ENCODE data around the gene STRN. TPM values are rescaled to one million over a fixed set of nuclear protein-coding genes. Genes with fewer than 3 reads are reported as not detected.
A peak's percentile ranks its signal among the peaks of the same experiment; 100 is the strongest.
"Not testable (repeated sequence)": the region's sequence is repeated elsewhere in the genome, so short reads cannot be mapped to it uniquely, and the experiment has no call there.

Gene STRN
- total RNA-seq = 49.7 TPM
- long read RNA-seq, full-length matches to known transcripts = 6 of 24 reads
- long read RNA-seq, partial matches to known transcripts = 12 of 24 reads
- long read RNA-seq, other reads (novel, unspliced or antisense) = 6 of 24 reads

GRCh38 chr2:36966370-36967235, at the start of gene STRN:
Gene STRN, minus strand, starts transcription at chr2:36966536. Its CDS starts 73 bp downstream, at chr2:36966463.
- intact Hi-C loops (cut with micrococcal nuclease) = no loop called here
- ATAC-seq = peak; percentile 96

DNA sequence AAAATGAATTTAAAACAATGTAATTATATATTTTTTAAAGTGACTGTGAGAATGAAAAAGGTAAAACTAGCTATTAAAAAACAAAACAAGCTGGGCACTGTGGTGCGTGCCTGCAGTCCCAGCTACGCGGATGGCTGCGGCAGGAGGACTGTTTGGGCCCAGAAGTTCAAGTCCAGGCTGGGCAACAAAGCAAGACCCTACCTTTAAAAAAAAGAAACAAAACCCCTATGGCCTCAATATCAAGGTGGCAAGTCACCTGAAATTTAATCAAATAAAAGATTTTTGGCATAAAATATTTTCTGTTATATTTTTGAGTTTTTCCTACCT, 46.9 kb upstream of the STRN start:
- DNase-seq = no peak
- intact Hi-C loops (cut with micrococcal nuclease) = no loop called here
- ATAC-seq = no peak

More at GRCh38 chr2:36966370-36967235, at the start of gene STRN:
- DNase-seq = peak; percentile 99

DNA sequence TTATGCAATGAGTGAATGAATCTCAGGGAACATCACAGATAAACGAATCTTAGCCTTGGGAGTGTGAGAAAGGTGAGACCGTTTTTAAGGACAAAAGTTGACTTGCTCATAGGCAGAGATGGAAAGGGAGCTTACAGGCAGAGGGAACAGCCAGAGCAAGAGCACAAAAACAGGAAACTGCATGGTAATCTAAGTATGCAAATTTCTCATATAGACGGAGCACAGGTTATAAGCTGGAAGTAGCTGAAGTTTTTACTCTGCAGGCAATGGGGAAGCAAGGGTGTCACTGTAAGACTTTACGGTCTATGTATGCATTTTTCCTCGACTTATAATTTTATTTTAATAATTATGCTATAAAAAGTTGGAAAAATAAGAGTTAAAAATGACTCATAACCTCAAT, 44.8 kb upstream of the STRN start:
- intact Hi-C loops (cut with micrococcal nuclease) = no loop called here
- ATAC-seq = no peak

DNA sequence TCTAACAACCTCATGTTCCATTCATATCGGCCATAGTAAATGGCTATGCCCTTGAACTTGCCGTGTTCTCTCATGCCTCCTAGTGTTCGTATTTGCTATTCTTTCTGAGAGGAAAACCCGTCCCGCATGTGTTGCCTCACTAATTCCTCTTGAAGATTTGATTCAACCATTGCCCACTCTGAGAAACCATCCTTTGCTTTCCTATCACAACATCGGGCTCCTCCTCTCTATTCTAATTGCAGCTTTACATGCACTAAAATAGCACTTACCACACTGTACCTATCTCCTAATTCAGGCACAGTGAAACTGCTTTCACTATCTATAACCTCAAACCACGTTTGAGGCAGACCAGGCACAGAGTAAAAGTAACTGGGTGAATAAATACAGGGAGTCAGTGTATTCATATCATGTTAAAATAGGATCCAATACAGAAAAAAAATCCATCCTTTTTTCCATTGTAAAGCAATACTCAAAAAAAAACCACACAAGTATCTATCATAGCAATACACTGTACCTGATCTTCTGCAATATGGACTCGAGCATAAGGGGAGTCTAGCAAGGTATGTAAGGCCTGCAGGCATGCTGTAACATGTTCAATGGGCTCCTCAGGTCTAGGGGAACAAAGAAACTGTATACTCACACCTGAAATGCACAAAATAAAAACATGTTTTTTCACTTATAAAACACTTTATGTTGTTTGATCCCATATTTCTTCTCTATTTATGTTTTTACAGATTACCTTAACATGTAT, 39.0 kb upstream of the STRN start:
- intact Hi-C loops (cut with micrococcal nuclease) = no loop called here
- DNase-seq = no peak
- peak; percentile 93 for ATAC-seq

More for the DNA sequence above, 44.8 kb upstream of the STRN start:
- no peak for DNase-seq

DNA sequence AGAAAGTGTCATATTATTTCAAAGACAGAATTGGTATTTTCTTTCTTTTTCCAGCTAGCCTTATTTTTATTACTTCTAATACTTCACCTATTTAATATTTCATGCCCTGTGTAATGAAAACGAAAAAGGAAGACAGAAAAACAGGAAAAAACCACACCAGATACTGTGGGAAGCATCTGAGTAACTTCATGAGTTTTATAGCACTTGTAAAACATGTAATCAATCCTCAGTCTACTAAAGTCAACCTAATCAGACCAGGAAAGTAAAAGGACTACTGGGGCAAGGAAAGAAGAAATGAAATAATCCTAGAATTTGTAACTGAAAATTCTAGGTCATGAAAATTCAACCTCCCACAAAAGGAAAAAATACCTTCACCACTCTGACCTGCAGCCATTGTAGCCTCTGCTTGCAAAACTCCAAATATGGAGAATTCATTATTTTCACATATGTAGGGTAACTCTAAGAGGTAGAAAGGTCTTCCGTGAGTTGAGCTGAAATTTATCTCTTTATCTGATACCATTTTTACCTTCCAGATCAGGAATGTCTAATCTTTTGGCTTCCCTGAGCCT, 34.7 kb upstream of the STRN start:
- intact Hi-C loops (cut with micrococcal nuclease) = no loop called here
- DNase-seq (no peak), ATAC-seq (no peak)

GRCh38 chr2:37000318-37000717, 34.0 kb upstream of the STRN start:
- ATAC-seq (no peak), DNase-seq (no peak)
- intact Hi-C loops (cut with micrococcal nuclease) = no loop called here

DNA sequence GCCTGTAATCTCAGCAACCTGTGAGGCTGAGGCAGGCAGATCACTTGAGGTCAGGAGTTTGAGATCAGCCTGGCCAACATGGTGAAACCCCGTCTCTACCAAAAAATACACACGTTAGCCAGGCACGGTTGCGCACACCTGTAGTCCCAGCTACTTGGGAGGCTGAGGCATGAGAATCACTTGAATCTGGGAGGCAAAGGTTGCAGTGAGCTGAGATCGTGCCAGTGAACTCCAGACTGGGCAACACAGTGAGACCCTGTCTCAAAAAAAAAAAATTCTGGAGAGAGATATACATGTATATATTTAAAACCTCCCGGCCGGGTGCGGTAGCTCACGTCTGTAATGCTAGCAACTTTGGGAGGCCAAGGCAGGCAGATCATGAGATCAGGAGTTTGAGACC, 33.1 kb upstream of the STRN start:
- DNase-seq; ATAC-seq; intact Hi-C loops (cut with micrococcal nuclease): not testable (repeated sequence)

DNA sequence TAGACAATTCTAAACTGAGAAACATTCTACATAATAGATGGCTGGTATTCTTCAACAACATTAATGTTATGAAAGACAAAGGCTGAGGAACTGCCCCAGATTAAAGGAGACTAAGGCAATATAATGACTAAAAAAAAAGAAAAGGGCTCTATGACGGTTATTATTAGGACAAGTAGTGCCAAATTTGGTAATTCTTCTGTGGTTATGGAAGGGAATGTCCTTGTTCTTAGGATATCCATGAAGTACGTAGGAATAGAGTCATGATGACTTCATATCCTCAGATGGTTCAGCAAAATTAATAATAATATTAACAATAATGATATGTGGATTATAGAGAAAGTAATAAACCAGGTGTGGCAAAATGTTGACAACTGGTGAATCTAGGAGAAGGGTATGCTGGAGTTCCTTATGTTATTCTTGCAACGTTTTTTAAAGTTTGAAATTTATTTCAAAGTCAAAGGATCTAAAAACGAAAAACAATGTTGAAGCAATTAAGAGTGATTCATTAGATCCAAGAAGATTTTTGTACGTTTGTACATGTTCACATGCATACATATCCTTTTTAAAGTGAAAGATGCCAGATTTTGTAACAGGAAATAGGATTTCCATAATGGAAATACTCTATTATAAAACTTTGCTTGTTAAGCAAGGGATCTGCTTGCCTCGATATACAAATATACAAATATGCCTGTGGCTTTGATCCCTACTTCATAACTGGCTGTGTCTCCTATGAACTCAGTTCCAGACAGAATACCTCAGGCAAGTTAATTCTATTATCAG, 27.7 kb upstream of the STRN start:
- no peak for DNase-seq
- intact Hi-C loops (cut with micrococcal nuclease) = no loop called here
- ATAC-seq = no peak

- DNase-seq (no peak), ATAC-seq (no peak)
- intact Hi-C loops (cut with micrococcal nuclease) = no loop called here
Observed at GRCh38 chr2:36988008-36988407, 21.7 kb upstream of the STRN start.

GRCh38 chr2:36982467-36982866, 16.1 kb upstream of the STRN start:
- DNase-seq = no peak
- ATAC-seq = no peak
- intact Hi-C loops (cut with micrococcal nuclease) = no loop called here

DNA sequence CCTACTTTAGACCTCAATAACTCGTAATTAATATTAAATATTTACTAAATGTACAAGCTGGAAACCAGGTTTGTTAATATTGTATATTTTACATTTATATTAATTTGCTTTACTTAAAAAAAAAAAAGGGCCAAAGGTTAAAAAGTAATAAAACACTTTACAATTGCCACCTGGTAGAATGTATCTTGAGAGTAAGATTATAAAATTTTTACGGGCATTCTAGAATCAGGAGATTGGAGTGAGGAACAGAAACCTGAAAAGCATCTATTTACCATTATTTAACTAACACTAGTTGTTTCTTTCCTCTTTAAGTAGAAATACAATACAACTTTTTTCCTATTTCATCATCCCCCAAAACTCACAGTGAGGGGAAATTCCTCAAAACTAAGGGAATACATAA, 15.6 kb upstream of the STRN start:
- intact Hi-C loops (cut with micrococcal nuclease) = no loop called here
- no peak for ATAC-seq
- no peak for DNase-seq

DNA sequence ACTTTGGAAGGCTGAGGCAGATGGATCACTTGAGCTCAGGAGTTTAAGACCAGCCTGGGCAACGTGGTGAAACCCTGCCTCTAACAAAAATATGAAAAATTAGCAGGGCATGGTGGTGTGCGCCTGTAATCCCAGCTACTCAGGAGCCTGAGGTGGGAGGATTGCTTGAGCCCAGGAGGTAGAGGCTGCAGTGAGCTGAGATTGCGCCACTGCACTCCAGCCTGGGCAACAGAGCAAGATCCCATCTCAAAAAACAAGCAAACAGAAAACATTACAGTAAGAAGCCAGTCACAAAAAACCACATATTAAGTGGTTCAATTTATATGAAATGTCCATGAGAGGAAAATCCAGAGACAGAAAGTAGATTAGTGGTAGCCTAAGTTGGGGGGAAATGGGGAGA, 12.7 kb upstream of the STRN start:
- intact Hi-C loops (cut with micrococcal nuclease); ATAC-seq; DNase-seq: not testable (repeated sequence)

GRCh38 chr2:36976065-36976464, 9.7 kb upstream of the STRN start:
- intact Hi-C loops (cut with micrococcal nuclease) = no loop called here
- DNase-seq = no peak
- ATAC-seq = peak; percentile 23

DNA sequence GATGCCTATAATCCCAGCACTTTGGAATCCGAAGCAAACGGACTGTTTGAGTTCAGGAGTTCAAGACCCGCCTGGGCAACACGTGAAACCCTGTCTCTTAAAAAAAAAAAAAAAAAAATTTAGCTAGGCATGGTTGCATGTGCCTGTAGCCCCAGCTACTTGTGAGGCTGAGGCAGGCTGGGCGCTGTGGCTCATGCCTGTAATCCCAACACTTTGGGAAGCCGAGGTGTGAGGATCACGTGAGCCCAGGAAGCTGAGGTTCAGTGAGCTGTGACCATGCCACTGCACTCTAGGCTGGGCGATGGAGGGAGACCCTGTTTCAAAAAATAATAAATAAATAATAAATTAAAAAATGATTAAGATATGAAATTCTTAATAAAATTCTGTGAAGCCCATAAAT, 9.0 kb upstream of the STRN start:
- intact Hi-C loops (cut with micrococcal nuclease) = no loop called here
- no peak for DNase-seq
- ATAC-seq = peak; percentile 24

GRCh38 chr2:36973320-36973719, 7.0 kb upstream of the STRN start:
- ATAC-seq = peak; percentile 66
- DNase-seq = no peak
- intact Hi-C loops (cut with micrococcal nuclease) = no loop called here

DNA sequence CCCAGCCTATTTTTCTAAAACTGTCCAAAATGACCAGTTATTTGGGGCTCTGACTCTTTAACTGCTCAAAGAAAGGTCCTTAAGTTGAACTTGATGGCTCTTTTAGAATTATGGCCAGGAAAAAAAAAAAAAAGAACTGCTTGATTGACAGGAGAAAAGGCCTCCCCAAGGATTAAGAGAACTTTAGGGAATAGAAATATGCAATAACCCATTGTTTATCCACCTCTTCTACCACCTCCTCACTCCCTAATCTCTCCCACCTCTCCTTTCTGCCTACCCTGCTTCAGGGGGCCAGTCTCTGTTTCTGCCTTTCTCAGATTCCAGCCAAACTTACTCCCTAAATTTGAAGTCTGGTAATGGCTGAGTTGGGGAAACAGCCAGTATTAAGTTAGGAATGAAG, 5.7 kb upstream of the STRN start:
- ATAC-seq = no peak
- DNase-seq = no peak
- intact Hi-C loops (cut with micrococcal nuclease) = no loop called here

- ATAC-seq = no peak
- no peak for DNase-seq
- intact Hi-C loops (cut with micrococcal nuclease) = no loop called here
Observed at GRCh38 chr2:36967236-36967876, 1.0 kb upstream of the STRN start.

DNA sequence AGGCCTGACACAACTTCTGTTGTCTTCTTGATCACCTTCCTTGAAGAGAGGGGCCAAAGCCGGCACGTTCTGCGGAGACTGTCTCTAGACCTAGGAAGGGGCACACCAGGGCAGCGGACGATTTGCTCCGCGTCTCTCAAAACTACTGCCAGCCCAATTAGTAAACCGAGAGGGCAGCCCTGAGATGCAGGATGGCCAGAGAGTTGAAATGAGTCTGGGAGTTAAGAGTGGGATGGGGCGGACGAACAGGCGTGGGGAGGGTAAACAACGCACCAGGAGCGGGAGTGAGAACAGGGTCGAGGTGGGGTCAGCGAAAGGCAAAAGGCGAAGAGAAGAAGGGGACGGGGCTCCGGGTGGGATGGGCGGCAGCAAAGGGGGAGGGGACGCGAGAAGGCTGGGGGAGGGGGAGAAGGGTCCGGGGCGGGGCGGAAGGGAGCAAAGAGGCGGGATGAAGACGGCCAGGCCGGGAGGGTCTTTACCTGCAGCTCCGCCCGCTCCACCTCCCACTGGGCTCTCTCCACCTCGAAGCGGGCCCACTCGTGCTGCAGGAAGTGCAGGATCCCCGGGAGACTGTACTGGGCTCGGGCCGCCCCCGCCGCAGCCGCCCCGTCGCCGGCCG, 476 bp downstream of the STRN start:
- no peak for DNase-seq
- intact Hi-C loops (cut with micrococcal nuclease) = no loop called here
- ATAC-seq = peak; percentile 51

Measured in left ventricle myocardium superior (tissue), 1 donor.